K562 (cell line): ENCODE measurements around the gene G6PC2. TPM values are rescaled to one million over a fixed set of nuclear protein-coding genes. Genes with fewer than 3 reads are reported as not detected.

Source experiments
- CBX3 ChIP-seq, 2 experiments: IDR thresholded peaks; 1 replicate in 1 of 2; 2 replicates in 1 of 2; pipeline ENCODE4 v1.6.1; 2012; ENCODE audit warnings: inconsistent platforms in 2 of 2, low read length in 2 of 2, borderline replicate concordance in 1 of 2, control low read depth in 1 of 2
- CREB1 ChIP-seq, 2 experiments: sonication (generic) in 1 of 2; formaldehyde crosslinking in 1 of 2; IDR thresholded peaks; 2 replicates each; pipeline versions ENCODE4 v1.6.1 to v1.8.0; 2012 to 2022; ENCODE audit warnings: inconsistent platforms in 1 of 2, mild to moderate bottlenecking in 1 of 2, missing genetic modification reagents in 1 of 2, moderate library complexity in 1 of 2
- GTF2A2 ChIP-seq: IDR thresholded peaks from 2 replicates; pipeline ENCODE4 v1.6.1; 2016; ENCODE audit warnings: mild to moderate bottlenecking, missing genetic modification characterization, missing compliant biosample characterization
- HDAC1 ChIP-seq, 2 experiments: fragments of 450-650 bp; IDR thresholded peaks; 2 replicates each; pipeline ENCODE4 v1.6.1; 2016 to 2017; ENCODE audit warnings: inconsistent platforms in 1 of 2, mild to moderate bottlenecking in 1 of 2, moderate library complexity in 1 of 2
- HMG20A ChIP-seq: fragments of 450-650 bp; formaldehyde crosslinking; conservative IDR thresholded peaks from 2 replicates; pipeline ENCODE4 v1.4.0; 2020; ENCODE audit warnings: mild to moderate bottlenecking, mixed read lengths
- ILK ChIP-seq: fragments of 450-650 bp; IDR thresholded peaks from 2 replicates; pipeline ENCODE4 v1.6.1; 2016; ENCODE audit warnings: missing genetic modification characterization, low read depth, mild to moderate bottlenecking, missing compliant biosample characterization, moderate library complexity, borderline replicate concordance
- KDM1A ChIP-seq, 2 experiments: fragments of 450-650 bp; IDR thresholded peaks; 2 replicates each; pipeline ENCODE4 v1.6.1; 2016; ENCODE audit warnings: mild to moderate bottlenecking in 2 of 2
- KLF16 ChIP-seq: IDR thresholded peaks from 2 replicates; pipeline ENCODE4 v1.6.1; 2016; ENCODE audit warnings: antibody characterized with exemption
- MBD2 ChIP-seq: sonication (generic); IDR thresholded peaks from 2 replicates; pipeline ENCODE4 v1.6.1; 2016; ENCODE audit warnings: low read depth, borderline replicate concordance
- MEIS2 ChIP-seq: fragments of 450-650 bp; IDR thresholded peaks from 2 replicates; pipeline ENCODE4 v1.6.1; 2014; ENCODE audit warnings: mild to moderate bottlenecking; ENCODE audit not compliant: partially characterized antibody
- SAFB2 ChIP-seq: fragments of 200-400 bp; formaldehyde crosslinking; IDR thresholded peaks from 2 replicates; pipeline ENCODE4 v1.6.1; 2018; ENCODE audit warnings: borderline replicate concordance, low read length, low read depth, moderate library complexity; ENCODE audit not compliant: severe bottlenecking
- SMARCA4 ChIP-seq: fragments of 450-650 bp; IDR thresholded peaks from 2 replicates; pipeline ENCODE4 v1.6.1; 2016
- ZNF217 ChIP-seq: sonication (generic); formaldehyde crosslinking; IDR thresholded peaks from 2 replicates; pipeline ENCODE4 v1.8.0; 2022; ENCODE audit warnings: mild to moderate bottlenecking, missing genetic modification reagents
- ZNF311 ChIP-seq: fragments of 250-450 bp; sonication (Bioruptor Pico); IDR thresholded peaks from 2 replicates; pipeline ENCODE4 v1.4.0; 2020; ENCODE audit warnings: mild to moderate bottlenecking, moderate library complexity
- polyA plus RNA-seq, 8 experiments: library from polyadenylated mRNA; depleted of rRNA in 4 of 8; stranded (reverse) in 5 of 8; unstranded in 3 of 8; fragments of >200 nt; fragmentation: Nextera tagmentation in 2 of 8; fragmentation: Illumina TruSeq in 1 of 8; extraction: Ambion mirVana in 2 of 8; extraction: Trizol in 1 of 8; gene quantifications; 2 replicates each; pipeline versions ENCODE4 v1.2.1 to v1.2.3, GENCODE V29; 2011 to 2014; ENCODE audit warnings: inconsistent platforms in 1 of 8, missing spikeins in 1 of 8
- total RNA-seq, 7 experiments: library from RNA; depleted of rRNA in 6 of 7; stranded (reverse); fragments of >200 nt in 6 of 7; fragmentation: Illumina TruSeq in 2 of 7; extraction: Trizol in 2 of 7; gene quantifications; 2 replicates each; pipeline versions ENCODE4 v1.2.1 to v1.2.3, GENCODE V29; 2011 to 2021; ENCODE audit warnings: low replicate concordance in 1 of 7
- TF ChIP-seq, protein P1 (sequence below), 3 experiments: IDR thresholded peaks in 2 of 3; conservative IDR thresholded peaks in 1 of 3; 2 replicates each; pipeline ENCODE4 v1.5.1; 2011 to 2012; ENCODE audit warnings: low read length in 3 of 3, mild to moderate bottlenecking in 3 of 3, control low read depth in 2 of 3, improper control_type of control experiment in 1 of 3, inconsistent platforms in 1 of 3, low read depth in 1 of 3, mixed read lengths in 1 of 3, moderate library complexity in 1 of 3; ENCODE audit not compliant: insufficient read depth in 2 of 3
- TF ChIP-seq, protein P2 (sequence below): fragments of 250-450 bp; sonication (Bioruptor Pico); IDR thresholded peaks from 2 replicates; pipeline ENCODE4 v1.5.0; 2021

G6PC2 gene
- total and polyA plus RNA-seq, 9 of the 15 experiments (the other 6 are each of a cell fraction or from before 2014, with no cell fraction given) = 0.03 to 0.15 TPM; not detected in 7

DNA sequence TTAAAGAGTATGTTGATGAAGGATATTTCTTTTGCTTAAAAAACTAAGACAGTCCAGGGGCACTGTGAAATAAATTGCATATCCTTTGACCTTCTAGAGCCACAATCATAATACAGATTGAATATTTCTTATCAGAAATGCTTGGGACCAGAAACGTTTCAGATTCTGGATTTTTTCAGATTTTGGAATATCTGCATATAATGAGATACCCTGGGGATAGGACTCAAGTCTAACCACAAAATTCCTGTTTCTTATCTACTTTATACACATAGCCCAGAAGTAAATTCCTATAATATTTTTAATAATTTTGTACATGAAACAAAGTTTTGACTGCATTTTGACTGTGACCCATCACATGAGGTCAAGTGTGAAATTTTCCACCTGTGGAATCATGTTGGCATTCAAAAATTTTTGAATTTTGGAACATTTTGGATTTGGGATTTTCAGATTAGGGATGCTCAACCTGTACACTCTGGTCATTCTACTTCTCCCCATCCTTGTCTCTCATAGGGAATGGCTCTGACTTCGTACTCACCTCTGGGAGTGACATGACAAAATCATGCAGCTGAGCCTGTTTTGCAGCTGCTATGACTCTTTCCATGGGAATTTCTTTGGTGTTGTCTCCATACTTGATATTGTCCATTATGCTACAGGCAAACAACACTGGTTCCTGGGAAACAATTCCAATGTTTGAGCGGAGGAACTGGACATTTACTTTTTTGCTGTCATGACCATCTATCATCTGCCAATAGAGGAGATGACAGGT lies 25.7 kb downstream of the G6PC2 start (continued):
- TF ChIP-seq CBX3 (IDR thresholded peaks at IDR 0.05; ENCODE audit: borderline replicate concordance in 1 of 2, low read length in 2 of 2) (no peak), KDM1A (IDR thresholded peaks at IDR 0.05) (peak in 1 of 2 experiments; percentile 5; a peak in 1 of 4 replicates), KLF16 (no peak), CREB1 (IDR thresholded peaks at IDR 0.05) (no peak), CREB1 (CRISPR knock-in tag; IDR thresholded peaks at IDR 0.05) (no peak), ILK (tag) (no peak), GTF2A2 (tag) (no peak), MBD2 (no peak), MEIS2 (peak; percentile 55), ZNF311 (no peak), SAFB2 (no peak), HMG20A (CRISPR knock-in tag) (no peak), ZNF217 (CRISPR knock-in tag) (no peak), HDAC1 (IDR thresholded peaks at IDR 0.05) (no peak), SMARCA4 (no peak)
- TF ChIP-seq, protein P1, sequence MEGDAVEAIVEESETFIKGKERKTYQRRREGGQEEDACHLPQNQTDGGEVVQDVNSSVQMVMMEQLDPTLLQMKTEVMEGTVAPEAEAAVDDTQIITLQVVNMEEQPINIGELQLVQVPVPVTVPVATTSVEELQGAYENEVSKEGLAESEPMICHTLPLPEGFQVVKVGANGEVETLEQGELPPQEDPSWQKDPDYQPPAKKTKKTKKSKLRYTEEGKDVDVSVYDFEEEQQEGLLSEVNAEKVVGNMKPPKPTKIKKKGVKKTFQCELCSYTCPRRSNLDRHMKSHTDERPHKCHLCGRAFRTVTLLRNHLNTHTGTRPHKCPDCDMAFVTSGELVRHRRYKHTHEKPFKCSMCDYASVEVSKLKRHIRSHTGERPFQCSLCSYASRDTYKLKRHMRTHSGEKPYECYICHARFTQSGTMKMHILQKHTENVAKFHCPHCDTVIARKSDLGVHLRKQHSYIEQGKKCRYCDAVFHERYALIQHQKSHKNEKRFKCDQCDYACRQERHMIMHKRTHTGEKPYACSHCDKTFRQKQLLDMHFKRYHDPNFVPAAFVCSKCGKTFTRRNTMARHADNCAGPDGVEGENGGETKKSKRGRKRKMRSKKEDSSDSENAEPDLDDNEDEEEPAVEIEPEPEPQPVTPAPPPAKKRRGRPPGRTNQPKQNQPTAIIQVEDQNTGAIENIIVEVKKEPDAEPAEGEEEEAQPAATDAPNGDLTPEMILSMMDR (IDR thresholded peaks at IDR 0.05 in 2 of 3, conservative IDR thresholded peaks at IDR 0.05 in 1 of 3; ENCODE audit: insufficient read depth in 2 of 3, low read depth in 1 of 3, low read length in 3 of 3) = no peak
- TF ChIP-seq, protein P2, sequence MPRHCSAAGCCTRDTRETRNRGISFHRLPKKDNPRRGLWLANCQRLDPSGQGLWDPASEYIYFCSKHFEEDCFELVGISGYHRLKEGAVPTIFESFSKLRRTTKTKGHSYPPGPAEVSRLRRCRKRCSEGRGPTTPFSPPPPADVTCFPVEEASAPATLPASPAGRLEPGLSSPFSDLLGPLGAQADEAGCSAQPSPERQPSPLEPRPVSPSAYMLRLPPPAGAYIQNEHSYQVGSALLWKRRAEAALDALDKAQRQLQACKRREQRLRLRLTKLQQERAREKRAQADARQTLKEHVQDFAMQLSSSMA (CRISPR knock-in tag) = no peak
